DND-41 (cell line): ENCODE measurements around the gene GABBR2.
A peak's percentile ranks its signal among the peaks of the same experiment; 100 is the strongest.
"Not testable (repeated sequence)": the region's sequence is repeated elsewhere in the genome, so short reads cannot be mapped to it uniquely, and the experiment has no call there.

Experiments
- ATAC-seq: fragments of 200-7000 bp; cut with Tn5 transposase; 3 replicates; pipeline ENCODE4 v1.9.1; 2021; ENCODE audit warnings: low read depth; ENCODE audit not compliant: insufficient read depth
- DNase-seq: peaks from one replicate; pipeline ENCODE4 v3.0.0-alpha.2; 2020
- H2AFZ ChIP-seq: 2 replicates; pipeline ENCODE4 v1.6.0; 2012; ENCODE audit warnings: low read depth, low read length
- H3K27ac ChIP-seq: 2 replicates; pipeline ENCODE4 v1.5.1; 2012; ENCODE audit warnings: low read length, inconsistent platforms
- H3K27me3 ChIP-seq: fragments of 200-600 bp; sonication (generic); 2 replicates; pipeline ENCODE4 v1.6.0; 2012; ENCODE audit warnings: low read length, mild to moderate bottlenecking, inconsistent platforms; ENCODE audit not compliant: insufficient read depth, poor library complexity
- H3K36me3 ChIP-seq: 2 replicates; pipeline ENCODE4 v1.5.1; 2012; ENCODE audit warnings: low read length, inconsistent platforms; ENCODE audit not compliant: insufficient read depth
- H3K4me1 ChIP-seq: 2 replicates; pipeline ENCODE4 v1.5.1; 2012; ENCODE audit warnings: mild to moderate bottlenecking, low read length; ENCODE audit not compliant: insufficient read depth
- H3K4me2 ChIP-seq: 2 replicates; pipeline ENCODE4 v1.6.0; 2012; ENCODE audit warnings: mild to moderate bottlenecking, moderate library complexity, low read length, inconsistent platforms; ENCODE audit not compliant: insufficient read depth
- H3K4me3 ChIP-seq, 2 experiments: fragments of 200-600 bp in 1 of 2; shearing (Covaris generic) in 1 of 2; 2 replicates each; pipeline ENCODE4 v1.5.1; 2012 to 2016; ENCODE audit warnings: inconsistent platforms in 2 of 2, low read length in 2 of 2, mild to moderate bottlenecking in 2 of 2, low read depth in 1 of 2, moderate library complexity in 1 of 2
- H3K79me2 ChIP-seq: 2 replicates; pipeline ENCODE4 v1.6.0; 2012; ENCODE audit warnings: low read length, inconsistent platforms; ENCODE audit not compliant: insufficient read depth
- H3K9ac ChIP-seq: 2 replicates; pipeline ENCODE4 v1.6.0; 2012; ENCODE audit warnings: low read depth, mild to moderate bottlenecking, inconsistent platforms, low read length, moderate library complexity
- H3K9me3 ChIP-seq: 2 replicates; pipeline ENCODE4 v1.5.1; 2012; ENCODE audit warnings: low read length, moderate library complexity, mild to moderate bottlenecking, inconsistent platforms; ENCODE audit not compliant: insufficient read depth, severe bottlenecking
- H4K20me1 ChIP-seq: 2 replicates; pipeline ENCODE4 v1.6.0; 2012; ENCODE audit warnings: low read length; ENCODE audit not compliant: insufficient read depth
- CTCF ChIP-seq: IDR thresholded peaks from 2 replicates; pipeline ENCODE4 v1.5.1; 2012; ENCODE audit warnings: borderline replicate concordance, low read length, moderate library complexity, mild to moderate bottlenecking; ENCODE audit not compliant: poor library complexity, severe bottlenecking; ENCODE audit errors: extremely low read depth
- EZH2 ChIP-seq: IDR thresholded peaks from 3 replicates; pipeline ENCODE4 v1.6.1; 2012; ENCODE audit warnings: borderline replicate concordance, low read depth, mild to moderate bottlenecking, moderate library complexity, low read length, inconsistent platforms; ENCODE audit not compliant: severe bottlenecking

The GABBR2 gene

GRCh38 chr9:98687911-98688310 lies 20.8 kb downstream of the GABBR2 start:
- no peak for DNase-seq
- Histone ChIP-seq H3K4me3 (no peak overlapping the region), H3K9ac (no peak overlapping the region), H3K36me3 (no peaks in the 10 kb centered on the region), H3K4me2 (no peak overlapping the region), H3K27ac (no peak overlapping the region), H3K27me3 (peaks cover 7% of the 10 kb centered on the region), H2AFZ (no peak overlapping the region), H3K4me1 (no peaks in the 10 kb centered on the region), H4K20me1 (no peaks in the 10 kb centered on the region), H3K79me2 (no peaks in the 10 kb centered on the region), H3K9me3 (no peaks in the 10 kb centered on the region)
- no peak for TF ChIP-seq CTCF
- TF ChIP-seq EZH2 = no peak
- no peak for ATAC-seq

GRCh38 chr9:98686961-98687855 lies 21.5 kb downstream of the GABBR2 start:
- Histone ChIP-seq H3K4me2 (no peak overlapping the region), H3K27ac (no peak overlapping the region), H3K27me3 (peaks cover 7% of the 10 kb centered on the region), H3K9me3 (no peaks in the 10 kb centered on the region), H3K9ac (no peak overlapping the region), H2AFZ (no peak overlapping the region), H3K79me2 (no peaks in the 10 kb centered on the region), H3K4me1 (no peaks in the 10 kb centered on the region), H3K36me3 (no peaks in the 10 kb centered on the region), H3K4me3 (no peak overlapping the region), H4K20me1 (no peaks in the 10 kb centered on the region)
- DNase-seq (no peak), ATAC-seq (no peak)
- TF ChIP-seq EZH2 (no peak), CTCF (no peak)

- not testable (repeated sequence) for H3K27me3 ChIP-seq, H3K27ac ChIP-seq, H3K4me3 ChIP-seq, ATAC-seq, DNase-seq, H3K4me2 ChIP-seq, H4K20me1 ChIP-seq, H3K4me1 ChIP-seq, H3K79me2 ChIP-seq, H3K9ac ChIP-seq, H3K9me3 ChIP-seq, H2AFZ ChIP-seq, H3K36me3 ChIP-seq
Measured at GRCh38 chr9:98684816-98685215, 23.9 kb downstream of the GABBR2 start.

GRCh38 chr9:98678244-98678842 lies 30.4 kb downstream of the GABBR2 start:
- Histone ChIP-seq H3K4me1 (no peaks in the 10 kb centered on the region), H3K27me3 (no peaks in the 10 kb centered on the region), H3K4me2 (no peak overlapping the region), H3K9me3 (no peaks in the 10 kb centered on the region), H3K27ac (no peak overlapping the region), H2AFZ (no peak overlapping the region), H3K36me3 (no peaks in the 10 kb centered on the region), H3K9ac (no peak overlapping the region), H4K20me1 (no peaks in the 10 kb centered on the region), H3K79me2 (no peaks in the 10 kb centered on the region), H3K4me3 (no peak overlapping the region)
- TF ChIP-seq EZH2 = no peak
- peak; percentile 44 for TF ChIP-seq CTCF
- no peak for DNase-seq
- ATAC-seq = no peak
